H1 (cell line): ENCODE data around the gene CUL9. TPM values are rescaled to one million over a fixed set of nuclear protein-coding genes. Genes with fewer than 3 reads are reported as not detected.

Experiments
- CTCF ChIA-PET: fragments of 300-600 bp; sonication (Branson Sonifier 250); formaldehyde crosslinking; loops from one replicate; lab custom pipeline; 2021; ENCODE audit not compliant: partially characterized antibody; lab: Charles Lee
- POLR2A ChIA-PET: fragments of 300-600 bp; sonication (Branson Sonifier 250); formaldehyde crosslinking; loops from one replicate; lab custom pipeline; 2021; ENCODE audit warnings: inconsistent platforms; ENCODE audit not compliant: partially characterized antibody; lab: Charles Lee
- DNase-seq, 2 experiments: peaks; one replicate each; pipeline versions ENCODE4 v3.0.0 to v3.0.0-alpha.2; 2010 to 2022; ENCODE audit warnings: low spot score in 2 of 2, low read depth in 1 of 2, mixed read lengths in 1 of 2
- FAIRE-seq: peaks from 2 replicates; lab custom pipeline; 2011; peaks lifted over from hg19 to GRCh38; lab: Jason Lieb, UNC
- H2AFZ ChIP-seq: 2 replicates; pipeline ENCODE4 v1.8.1; 2012; ENCODE audit warnings: low read length, inconsistent platforms
- H2AK5ac ChIP-seq: 2 replicates; pipeline ENCODE4 v1.6.1; 2013; ENCODE audit warnings: low read depth, low read length
- H2BK120ac ChIP-seq: replicated peaks from 2 replicates; pipeline ENCODE3; 2013; ENCODE audit warnings: low read depth, low read length, inconsistent platforms
- H2BK12ac ChIP-seq: 2 replicates; pipeline ENCODE4 v1.6.1; 2013; ENCODE audit warnings: low read depth, low read length
- H2BK15ac ChIP-seq: 2 replicates; pipeline ENCODE4 v1.6.1; 2013; ENCODE audit warnings: low read length
- H2BK20ac ChIP-seq: 2 replicates; pipeline ENCODE4 v1.6.1; 2013; ENCODE audit warnings: low read length
- H2BK5ac ChIP-seq: 2 replicates; pipeline ENCODE4 v1.6.1; 2013; ENCODE audit warnings: low read depth, low read length
- H3K14ac ChIP-seq: 2 replicates; pipeline ENCODE4 v1.6.1; 2013; ENCODE audit warnings: inconsistent platforms; ENCODE audit not compliant: insufficient read length
- H3K18ac ChIP-seq: 2 replicates; pipeline ENCODE4 v1.6.1; 2013; ENCODE audit warnings: low read length; ENCODE audit errors: extremely low read depth
- H3K23ac ChIP-seq: 2 replicates; pipeline ENCODE4 v1.6.1; 2013; ENCODE audit warnings: inconsistent platforms; ENCODE audit not compliant: insufficient read length
- H3K23me2 ChIP-seq: 2 replicates; pipeline ENCODE4 v1.6.1; 2013; ENCODE audit warnings: low read depth, low read length
- H3K27ac ChIP-seq: 2 replicates; pipeline ENCODE4 v1.6.1; 2011; ENCODE audit warnings: low read depth, low read length, inconsistent platforms
- H3K27me3 ChIP-seq, 4 experiments: replicated peaks in 1 of 4; 1 replicate in 1 of 4; 2 replicates in 3 of 4; pipeline versions ENCODE4 v1.6.1 to v1.8.1; 2011 to 2013; ENCODE audit warnings: low read length in 3 of 4, mild to moderate bottlenecking in 3 of 4, inconsistent platforms in 2 of 4, mixed read lengths in 2 of 4, moderate library complexity in 1 of 4; ENCODE audit not compliant: control insufficient read depth in 3 of 4, insufficient read depth in 3 of 4; ENCODE audit errors: extremely low read depth in 1 of 4
- H3K36me3 ChIP-seq, 4 experiments: 2 replicates each; pipeline versions ENCODE4 v1.6.1 to v1.8.1; 2011 to 2013; ENCODE audit warnings: mild to moderate bottlenecking in 4 of 4, low read length in 3 of 4, moderate library complexity in 2 of 4, control low read depth in 1 of 4, inconsistent platforms in 1 of 4; ENCODE audit not compliant: insufficient read depth in 4 of 4, control insufficient read depth in 2 of 4
- H3K4ac ChIP-seq: replicated peaks from 2 replicates; pipeline ENCODE3; 2013; ENCODE audit warnings: low read length, low read depth, mixed read lengths, inconsistent platforms; ENCODE audit not compliant: insufficient read length
- H3K4me1 ChIP-seq, 4 experiments: replicated peaks in 1 of 4; 1 replicate in 1 of 4; 2 replicates in 3 of 4; pipeline versions ENCODE4 v1.6.1 to v1.8.1; 2011 to 2013; ENCODE audit warnings: low read length in 3 of 4, inconsistent platforms in 2 of 4, mixed read lengths in 1 of 4; ENCODE audit not compliant: insufficient read depth in 4 of 4, control insufficient read depth in 3 of 4
- H3K4me2 ChIP-seq, 2 experiments: 2 replicates each; pipeline versions ENCODE4 v1.6.1 to v1.8.1; 2011 to 2013; ENCODE audit warnings: low read depth in 2 of 2, low read length in 2 of 2, control low read depth in 1 of 2, inconsistent platforms in 1 of 2, mild to moderate bottlenecking in 1 of 2; ENCODE audit not compliant: insufficient read depth in 1 of 2
- H3K4me3 ChIP-seq, 4 experiments: fragments of 200-600, 300-600 bp in 1 of 4; sonication (generic), shearing (Covaris generic), sonication (Bioruptor Twin) in 1 of 4; 2 replicates each; pipeline versions ENCODE4 v1.5.1 to v1.8.1; 2011 to 2016; ENCODE audit warnings: low read length in 4 of 4, low read depth in 3 of 4, control low read depth in 2 of 4, inconsistent platforms in 2 of 4, mild to moderate bottlenecking in 2 of 4, mixed read lengths in 1 of 4, moderate library complexity in 1 of 4; ENCODE audit not compliant: insufficient read depth in 2 of 4; ENCODE audit errors: extremely low read depth in 1 of 4
- H3K56ac ChIP-seq: replicated peaks from 2 replicates; pipeline ENCODE3; 2013; ENCODE audit warnings: low read depth, mild to moderate bottlenecking, mixed read lengths, low read length, inconsistent platforms; ENCODE audit not compliant: insufficient read length
- H3K79me1 ChIP-seq: 2 replicates; pipeline ENCODE4 v1.6.1; 2013; ENCODE audit warnings: low read depth, low read length, control low read depth
- H3K79me2 ChIP-seq, 2 experiments: 2 replicates each; pipeline versions ENCODE4 v1.6.1 to v1.8.1; 2012 to 2013; ENCODE audit warnings: low read length in 2 of 2, mild to moderate bottlenecking in 2 of 2, inconsistent platforms in 1 of 2; ENCODE audit not compliant: insufficient read depth in 2 of 2, control insufficient read depth in 1 of 2
- H3K9ac ChIP-seq, 4 experiments: replicated peaks in 1 of 4; 1 replicate in 1 of 4; 2 replicates in 3 of 4; pipeline versions ENCODE4 v1.6.1 to v1.8.1; 2011 to 2013; ENCODE audit warnings: low read depth in 3 of 4, low read length in 3 of 4, control low read depth in 2 of 4, mild to moderate bottlenecking in 2 of 4, moderate library complexity in 2 of 4, inconsistent platforms in 1 of 4; ENCODE audit errors: extremely low read depth in 1 of 4
- H3K9me3 ChIP-seq, 2 experiments: 2 replicates each; pipeline versions ENCODE4 v1.6.1 to v1.8.1; 2012 to 2013; ENCODE audit warnings: mild to moderate bottlenecking in 2 of 2, moderate library complexity in 2 of 2, control low read depth in 1 of 2, inconsistent platforms in 1 of 2, low read depth in 1 of 2, low read length in 1 of 2, mixed read lengths in 1 of 2; ENCODE audit not compliant: insufficient read depth in 2 of 2
- H4K20me1 ChIP-seq, 2 experiments: replicated peaks in 1 of 2; 2 replicates each; pipeline versions ENCODE3 to v1.8.1; 2011 to 2013; ENCODE audit warnings: inconsistent platforms in 2 of 2, low read length in 2 of 2, mild to moderate bottlenecking in 1 of 2; ENCODE audit not compliant: insufficient read depth in 2 of 2, control insufficient read depth in 1 of 2
- H4K5ac ChIP-seq: 2 replicates; pipeline ENCODE4 v1.6.1; 2013; ENCODE audit warnings: low read length, low read depth, mixed read lengths, inconsistent platforms; ENCODE audit not compliant: insufficient read length
- H4K8ac ChIP-seq: 2 replicates; pipeline ENCODE4 v1.8.0; 2013; ENCODE audit warnings: mild to moderate bottlenecking, moderate library complexity, low read length, inconsistent platforms; ENCODE audit not compliant: insufficient read depth; ENCODE audit errors: extremely low read depth
- H4K91ac ChIP-seq: replicated peaks from 2 replicates; pipeline ENCODE3; 2013; ENCODE audit warnings: low read length, mixed read lengths, inconsistent platforms; ENCODE audit not compliant: insufficient read length
- CEBPB ChIP-seq: IDR thresholded peaks from 2 replicates; pipeline ENCODE4 v1.6.1; 2012; ENCODE audit warnings: low read depth, low read length
- CHD2 ChIP-seq: IDR thresholded peaks from 2 replicates; pipeline ENCODE4 v1.6.1; 2012; ENCODE audit warnings: low read length, improper control_type of control experiment
- CTBP2 ChIP-seq: IDR thresholded peaks from 2 replicates; pipeline ENCODE4 v1.7.0; 2011; ENCODE audit warnings: borderline replicate concordance, mild to moderate bottlenecking, moderate library complexity, mixed read lengths, low read length; ENCODE audit not compliant: insufficient read depth, insufficient read length
- EZH2 ChIP-seq: fragments of 200-600 bp; sonication (generic); IDR thresholded peaks from 2 replicates; pipeline ENCODE4 v1.7.1; 2012; ENCODE audit warnings: low read depth, mild to moderate bottlenecking, moderate library complexity, low read length, inconsistent platforms; ENCODE audit not compliant: severe bottlenecking
- GABPA ChIP-seq: IDR thresholded peaks from 2 replicates; pipeline ENCODE4 v1.6.1; 2011; ENCODE audit warnings: mild to moderate bottlenecking, low read length, moderate library complexity, borderline replicate concordance; ENCODE audit not compliant: insufficient read depth
- HDAC6 ChIP-seq: IDR thresholded peaks from one replicate; pipeline ENCODE4 v1.7.1; 2012; ENCODE audit warnings: low read depth, mild to moderate bottlenecking, inconsistent platforms, low read length, moderate library complexity
- RAD21 ChIP-seq, 2 experiments: IDR thresholded peaks in 1 of 2; conservative IDR thresholded peaks in 1 of 2; 2 replicates each; pipeline ENCODE4 v1.6.1; 2011; ENCODE audit warnings: low read depth in 2 of 2, low read length in 2 of 2, improper control_type of control experiment in 1 of 2, inconsistent platforms in 1 of 2, mild to moderate bottlenecking in 1 of 2, moderate library complexity in 1 of 2
- SIN3A ChIP-seq, 2 experiments: IDR thresholded peaks in 1 of 2; conservative IDR thresholded peaks in 1 of 2; 2 replicates each; pipeline ENCODE4 v1.6.1; 2011 to 2012; ENCODE audit warnings: low read length in 2 of 2, improper control_type of control experiment in 1 of 2, low read depth in 1 of 2, mild to moderate bottlenecking in 1 of 2
- ZNF274 ChIP-seq: IDR thresholded peaks from 2 replicates; pipeline ENCODE4 v1.7.0; 2012; ENCODE audit warnings: low read length, borderline replicate concordance; ENCODE audit errors: extremely low read depth
- WGBS, 2 experiments: shearing (Covaris generic) in 1 of 2; methylation state at CpG; one replicate each; pipeline versions ENCODE4 v1.1.6 to v1.1.7; 2013 to 2015; ENCODE audit warnings: low lambda C conversion rate in 2 of 2, mixed read lengths in 2 of 2, inconsistent platforms in 1 of 2, low coverage in 1 of 2, missing lambda C conversion rate in 1 of 2; ENCODE audit not compliant: insufficient replicate concordance in 2 of 2, insufficient coverage in 1 of 2, insufficient read length in 1 of 2; ENCODE audit errors: extremely low coverage in 1 of 2, missing lambda C conversion rate in 1 of 2; 5-methylcytosine and 5-hydroxymethylcytosine counted together
- polyA plus RNA-seq, 7 experiments: library from polyadenylated mRNA; depleted of rRNA in 3 of 7; stranded (reverse) in 5 of 7; unstranded in 2 of 7; fragments of >200 nt in 5 of 7; fragments of 200-250 nt in 2 of 7; gene quantifications; 1 replicate in 5 of 7; 2 replicates in 1 of 7; 4 replicates in 1 of 7; pipeline versions ENCODE4 v1.2.1 to v1.2.3, GENCODE V29; 2011 to 2013; ENCODE audit warnings: missing spikeins in 2 of 7, mixed read lengths in 2 of 7
- total RNA-seq: library from RNA; stranded (reverse); fragmentation: NEBNext Ultra II Directional; extraction: Animal tissue kit (Norgen Biotek cat#: 25700); gene quantifications from 2 replicates; pipeline ENCODE4 v1.2.1, GENCODE V29; 2021
- TF ChIP-seq, protein P1 (sequence below), 3 experiments: IDR thresholded peaks; 1 replicate in 2 of 3; 2 replicates in 1 of 3; pipeline versions ENCODE4 v1.5.1 to v1.6.1; 2011; ENCODE audit warnings: low read length in 3 of 3, mild to moderate bottlenecking in 3 of 3, inconsistent platforms in 2 of 3, low read depth in 1 of 3, moderate library complexity in 1 of 3; ENCODE audit not compliant: insufficient read depth in 1 of 3; ENCODE audit errors: control extremely low read depth in 1 of 3

The CUL9 gene
- total and polyA plus RNA-seq, 2 of the 8 experiments (the other 6 are each of a cell fraction or from before 2014, with no cell fraction given), result 7.7 to 9.8 TPM

DNA sequence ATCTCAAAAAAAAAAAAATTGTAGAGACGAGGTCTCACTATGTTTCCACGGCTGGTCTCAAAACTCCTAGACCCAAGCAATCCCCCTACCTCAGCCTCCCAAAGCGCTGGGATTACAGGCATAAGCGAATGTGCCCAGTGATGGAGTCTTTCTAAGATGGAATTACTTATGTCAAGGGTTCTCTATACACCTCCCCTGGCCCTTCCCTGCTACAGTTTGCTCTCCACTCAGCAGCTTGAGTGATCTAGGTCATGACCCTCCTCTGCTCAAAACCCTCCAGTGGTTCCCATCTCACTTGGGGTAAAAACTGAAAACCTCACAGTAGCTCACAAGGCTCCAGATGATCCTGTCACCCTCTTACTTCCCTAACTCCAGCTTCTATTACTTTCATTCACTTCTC, 49.1 kb downstream of the CUL9 start:
- Histone ChIP-seq H4K91ac (no peak overlapping the region), H2BK5ac (no peak overlapping the region), H3K23me2 (peaks cover 5% of the 10 kb centered on the region; the same call in 1 of the 2 replicates), H2BK20ac (no peak overlapping the region), H3K14ac (no peak overlapping the region), H3K18ac (no peak overlapping the region), H3K23ac (no peak overlapping the region), H2BK15ac (no peak overlapping the region), H4K8ac (no peak overlapping the region), H3K4me3 (no peak overlapping the region), H2AK5ac (no peak overlapping the region), H2BK12ac (no peak overlapping the region), H2BK120ac (no peak overlapping the region), H3K4me1 (peaks cover 0 to 4% (median 4%) of the 10 kb centered on the region in 4 experiments; a peak in 4 of 7 replicates), H3K79me2 (no peaks in the 10 kb centered on the region), H3K27ac (no peak overlapping the region), H3K79me1 (no peaks in the 10 kb centered on the region), H3K4me2 (no peak overlapping the region), H2AFZ (no peak overlapping the region), H4K20me1 (no peaks in the 10 kb centered on the region), H3K56ac (no peak overlapping the region), H3K4ac (no peak overlapping the region), H3K36me3 (no peaks in the 10 kb centered on the region), H3K9ac (no peak overlapping the region), H3K9me3 (no peaks in the 10 kb centered on the region), H3K27me3 (peaks cover 3 to 22% (median 17%) of the 10 kb centered on the region in 4 experiments), H4K5ac (no peak overlapping the region)
- POLR2A ChIA-PET, result no interaction called here
- FAIRE-seq, result no peak
- TF ChIP-seq EZH2 (no peak), RAD21 (IDR thresholded peaks at IDR 0.05 in 1 of 2, conservative IDR thresholded peaks at IDR 0.05 in 1 of 2; ENCODE audit: low read depth in 2 of 2, low read length in 2 of 2) (no peak), SIN3A (conservative IDR thresholded peaks at IDR 0.05 in 1 of 2, IDR thresholded peaks at IDR 0.05 in 1 of 2; ENCODE audit: low read depth in 1 of 2, low read length in 2 of 2) (no peak), HDAC6 (no peak), ZNF274 (no peak), GABPA (no peak), CHD2 (no peak), CEBPB (no peak), CTBP2 (no peak)
- TF ChIP-seq, protein P1, sequence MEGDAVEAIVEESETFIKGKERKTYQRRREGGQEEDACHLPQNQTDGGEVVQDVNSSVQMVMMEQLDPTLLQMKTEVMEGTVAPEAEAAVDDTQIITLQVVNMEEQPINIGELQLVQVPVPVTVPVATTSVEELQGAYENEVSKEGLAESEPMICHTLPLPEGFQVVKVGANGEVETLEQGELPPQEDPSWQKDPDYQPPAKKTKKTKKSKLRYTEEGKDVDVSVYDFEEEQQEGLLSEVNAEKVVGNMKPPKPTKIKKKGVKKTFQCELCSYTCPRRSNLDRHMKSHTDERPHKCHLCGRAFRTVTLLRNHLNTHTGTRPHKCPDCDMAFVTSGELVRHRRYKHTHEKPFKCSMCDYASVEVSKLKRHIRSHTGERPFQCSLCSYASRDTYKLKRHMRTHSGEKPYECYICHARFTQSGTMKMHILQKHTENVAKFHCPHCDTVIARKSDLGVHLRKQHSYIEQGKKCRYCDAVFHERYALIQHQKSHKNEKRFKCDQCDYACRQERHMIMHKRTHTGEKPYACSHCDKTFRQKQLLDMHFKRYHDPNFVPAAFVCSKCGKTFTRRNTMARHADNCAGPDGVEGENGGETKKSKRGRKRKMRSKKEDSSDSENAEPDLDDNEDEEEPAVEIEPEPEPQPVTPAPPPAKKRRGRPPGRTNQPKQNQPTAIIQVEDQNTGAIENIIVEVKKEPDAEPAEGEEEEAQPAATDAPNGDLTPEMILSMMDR (IDR thresholded peaks at IDR 0.05; ENCODE audit: control extremely low read depth in 1 of 3, insufficient read depth in 1 of 3, low read depth in 1 of 3, low read length in 3 of 3), result no peak
- 88% methylated on average over 4 of the region's 4 CpGs; no CpG with 5 or more reads in 1 of the 2 experiments for WGBS, 2 experiments
- no peak for DNase-seq
- CTCF ChIA-PET, result interaction anchor here (0.6 to 5.6 kb wide), 8 partner anchors 10 to 1004 kb away, joined by 3 to 33 read pairs (median 8); no protein-coding TSS in a partner anchor
